8988T (cell line): Measurements from ENCODE around the gene PRAMEF14.
"Not testable (repeated sequence)": the region's sequence is repeated elsewhere in the genome, so short reads cannot be mapped to it uniquely, and the experiment has no call there.

ENCODE experiments used
- DNase-seq: peaks from one replicate; pipeline ENCODE4 v3.0.0; 2011

The PRAMEF14 gene

GRCh38 chr1:13347034-13347433 lies at the start of gene PRAMEF14:
TSS of gene PRAMEF14 (minus strand) at chr1:13347134. CDS start at chr1:13345314, 1,820 bp downstream.
- DNase-seq: not testable (repeated sequence)

DNA sequence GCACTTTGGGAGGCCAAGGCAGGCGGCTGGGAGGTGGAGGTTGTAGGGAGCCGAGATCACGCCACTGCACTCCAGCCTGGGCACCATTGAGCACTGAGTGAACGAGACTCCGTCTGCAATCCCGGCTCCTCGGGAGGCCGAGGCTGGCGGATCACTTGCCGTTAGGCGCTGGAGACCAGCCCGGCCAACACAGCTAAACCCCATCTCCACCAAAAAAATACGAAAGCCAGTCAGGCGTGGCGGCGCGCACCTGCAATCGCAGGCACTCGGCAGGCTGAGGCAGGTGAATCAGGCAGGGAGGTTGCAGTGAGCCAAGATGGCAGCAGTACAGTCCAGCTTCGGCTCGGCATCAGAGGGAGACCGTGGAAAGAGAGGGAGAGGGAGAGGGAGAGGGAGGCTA lies 48.4 kb upstream of the PRAMEF14 start:
- DNase-seq: not testable (repeated sequence)

DNA sequence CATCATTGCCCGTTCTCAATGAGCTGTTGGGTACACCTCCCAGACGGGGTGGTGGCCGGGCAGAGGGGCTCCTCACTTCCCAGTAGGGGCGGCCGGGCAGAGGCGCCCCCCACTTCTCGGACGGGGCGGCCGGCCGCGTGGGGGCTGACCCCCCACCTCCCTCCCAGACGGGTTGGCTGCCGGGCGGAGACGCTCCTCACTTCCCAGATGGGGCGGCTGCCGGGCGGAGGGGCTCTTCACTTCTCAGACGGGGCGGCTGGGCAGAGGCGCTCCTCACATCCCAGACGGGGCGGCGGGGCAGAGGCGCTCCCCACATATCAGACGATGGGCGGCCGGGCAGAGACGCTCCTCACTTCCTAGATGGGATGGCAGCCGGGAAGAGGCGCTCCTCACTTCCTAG lies 47.8 kb upstream of the PRAMEF14 start:
- not testable (repeated sequence) for DNase-seq

DNA sequence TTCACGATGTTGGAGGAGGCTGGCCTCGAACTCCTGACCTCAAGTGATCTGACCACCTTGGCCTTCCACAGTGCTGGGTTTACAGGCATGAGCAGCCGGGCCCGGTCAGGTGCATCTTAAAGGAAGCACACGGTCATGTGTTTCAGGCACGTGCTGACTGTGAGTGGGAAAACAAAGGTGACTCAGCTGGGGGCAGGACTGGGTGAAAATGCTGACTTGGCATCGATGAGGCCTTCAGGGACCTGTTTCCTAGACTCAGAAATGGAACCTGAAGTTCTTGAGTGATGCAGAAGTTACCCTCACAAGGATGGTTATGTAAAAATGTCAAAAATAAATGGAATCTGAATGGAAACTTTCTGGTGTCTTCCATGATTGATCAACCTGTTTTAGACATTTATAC lies 46.1 kb upstream of the PRAMEF14 start:
- not testable (repeated sequence) for DNase-seq

DNA sequence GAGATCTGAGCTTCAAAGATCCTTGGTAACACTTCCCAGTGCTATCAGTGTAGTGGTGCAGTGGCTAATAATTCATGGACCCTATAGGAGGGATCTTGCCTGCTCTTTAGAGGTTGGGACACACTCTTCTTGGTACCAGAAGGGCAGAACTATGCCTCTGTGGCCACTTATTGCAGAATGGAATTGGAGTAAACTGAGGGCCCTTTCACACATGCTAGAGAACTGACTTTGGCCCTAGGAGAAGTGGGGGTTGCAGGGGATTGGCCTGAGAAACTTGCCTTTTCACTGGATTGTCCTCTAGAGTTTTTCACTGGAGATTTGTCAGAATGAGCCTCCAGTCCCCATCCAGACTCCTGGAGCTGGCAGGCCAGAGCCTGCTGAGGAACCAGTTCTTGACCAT lies 42.4 kb upstream of the PRAMEF14 start, which contains the start of gene PRAMEF17:
Gene PRAMEF17 (plus strand): TSS at position 301 of the 400 bp plus-strand sequence. CDS start 26 bp downstream, at position 327.
- not testable (repeated sequence) for DNase-seq

- DNase-seq: not testable (repeated sequence)
Measured at GRCh38 chr1:13380380-13380779, 33.4 kb upstream of the PRAMEF14 start.

- not testable (repeated sequence) for DNase-seq
Measured at GRCh38 chr1:13378983-13379382, 32.0 kb upstream of the PRAMEF14 start.

DNA sequence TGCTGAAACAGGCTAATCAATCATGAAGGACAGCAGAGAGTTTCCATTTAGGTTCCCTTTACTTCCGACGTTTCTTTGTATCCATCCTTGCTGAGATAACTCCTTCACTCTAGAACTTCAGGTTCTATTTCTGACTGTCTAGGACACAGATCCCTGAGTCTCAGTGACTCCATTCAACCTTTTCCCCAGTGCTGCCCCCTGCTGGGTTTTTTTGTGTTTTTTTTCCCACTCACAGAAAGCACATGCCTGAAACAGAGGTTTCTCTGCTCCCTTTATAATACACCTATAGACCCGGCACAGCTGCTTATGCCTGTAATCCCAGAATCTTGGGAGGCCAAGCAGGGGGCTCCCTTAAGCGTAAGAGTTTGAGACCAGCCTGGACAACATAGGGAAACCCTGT lies 21.6 kb upstream of the PRAMEF14 start:
- DNase-seq: not testable (repeated sequence)

DNA sequence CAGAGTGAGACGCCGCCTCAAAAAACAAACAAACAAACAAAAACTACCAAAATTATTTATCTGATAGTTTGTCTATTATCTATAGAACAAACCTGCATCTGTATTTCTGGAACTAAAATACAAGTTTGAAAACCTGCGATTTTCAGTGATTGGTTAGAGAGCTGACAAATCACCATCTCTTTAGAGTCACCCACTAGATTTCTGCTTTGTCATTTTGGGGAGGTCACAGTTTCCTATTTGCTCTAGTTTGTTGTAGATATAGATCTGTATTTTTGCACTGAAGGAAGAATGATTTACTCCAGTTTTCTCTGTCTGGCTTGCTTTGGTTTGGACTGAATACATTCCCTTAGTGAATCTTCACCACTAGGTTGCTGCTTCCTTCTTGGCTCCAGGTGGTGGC lies 19.6 kb upstream of the PRAMEF14 start:
- DNase-seq: not testable (repeated sequence)

DNA sequence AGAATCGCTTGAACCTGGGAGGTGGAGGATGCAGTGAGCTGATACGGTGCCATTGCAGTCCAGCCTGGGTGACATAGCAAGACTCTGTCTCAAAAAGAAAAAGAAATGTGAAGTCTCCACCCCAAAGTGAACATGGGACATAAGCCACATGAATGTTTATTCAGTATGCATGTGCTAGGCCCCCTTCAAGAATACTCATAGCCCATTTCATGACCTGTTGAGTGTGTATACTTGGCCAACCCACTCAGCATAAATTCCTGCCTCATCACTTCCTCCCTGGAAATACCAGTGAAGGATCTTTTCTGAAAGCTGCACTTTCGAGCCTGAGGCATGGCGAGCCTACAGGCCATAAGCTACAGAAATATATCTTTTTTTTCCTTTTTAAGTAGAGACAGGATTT lies 18.0 kb upstream of the PRAMEF14 start:
- not testable (repeated sequence) for DNase-seq

DNA sequence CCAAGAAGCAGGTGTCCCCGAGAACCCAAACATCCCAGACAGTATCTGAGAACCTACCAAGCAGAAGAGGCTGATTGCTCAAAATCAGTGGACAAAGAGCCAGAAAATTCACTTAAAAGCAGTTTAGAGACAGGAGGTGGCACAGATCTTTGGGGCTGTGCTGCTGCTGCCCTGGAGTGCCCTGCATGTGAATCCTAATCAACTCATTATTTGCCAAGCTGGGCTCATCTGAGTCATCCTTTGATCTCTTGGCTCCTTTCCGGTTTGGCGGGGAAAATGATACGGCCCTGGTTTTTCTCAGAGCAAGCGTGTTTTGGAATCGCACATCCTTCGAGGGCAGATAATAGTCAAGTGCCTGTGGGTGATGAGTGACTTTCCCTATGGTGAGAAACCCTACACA lies 15.4 kb upstream of the PRAMEF14 start:
- DNase-seq: not testable (repeated sequence)

GRCh38 chr1:13356774-13357173 lies 9.8 kb upstream of the PRAMEF14 start:
- not testable (repeated sequence) for DNase-seq

DNA sequence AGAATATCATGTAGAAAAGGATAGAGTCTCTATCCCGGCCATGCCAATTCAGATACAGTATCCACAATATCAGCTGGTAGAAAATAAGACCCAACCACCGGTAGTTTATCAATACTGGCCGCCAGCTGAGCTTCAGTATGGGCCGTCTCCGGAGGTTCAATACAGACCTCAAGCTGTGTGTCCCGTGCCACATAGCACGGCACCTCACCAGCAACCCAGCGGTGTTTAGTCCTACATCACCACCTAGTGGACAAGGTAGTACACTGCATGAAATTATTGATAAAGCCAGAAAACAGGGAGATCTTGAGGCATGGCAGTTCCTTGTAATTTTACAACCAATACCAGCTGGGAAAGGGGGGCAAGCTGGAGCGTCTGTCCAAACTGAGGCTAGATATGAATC lies 7.5 kb upstream of the PRAMEF14 start:
- DNase-seq: not testable (repeated sequence)

GRCh38 chr1:13353476-13353875 lies 6.5 kb upstream of the PRAMEF14 start:
- DNase-seq: not testable (repeated sequence)

GRCh38 chr1:13342496-13342895 lies 4.4 kb downstream of the PRAMEF14 start:
- not testable (repeated sequence) for DNase-seq

DNA sequence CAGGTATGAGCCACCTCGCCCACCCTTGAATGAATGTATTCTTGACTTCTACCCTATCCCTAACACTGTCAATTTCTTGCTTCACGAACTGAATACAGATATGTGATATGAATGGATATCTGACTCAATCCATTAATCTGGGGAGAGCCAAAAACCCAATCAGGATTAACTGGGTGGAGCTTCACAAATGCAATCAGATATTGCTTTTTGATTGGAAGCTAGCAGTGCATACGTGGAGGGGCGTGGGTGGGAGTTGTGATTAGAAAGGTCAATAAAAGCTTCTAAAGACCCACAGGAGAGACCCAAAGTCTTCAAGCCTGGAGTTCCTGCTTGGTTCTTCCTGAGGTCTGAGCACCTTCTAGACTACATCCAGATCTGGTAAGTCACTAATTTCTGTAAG lies 31.7 kb downstream of the PRAMEF14 start, which contains the start of gene PRAMEF15:
Gene PRAMEF15 (plus strand): TSS at position 301 of the 400 bp plus-strand sequence. CDS start 2,827 bp downstream, outside the sequence.
- not testable (repeated sequence) for DNase-seq

- not testable (repeated sequence) for DNase-seq
Measured at GRCh38 chr1:13303239-13303638, 43.7 kb downstream of the PRAMEF14 start, which contains the start of gene PRAMEF33. TSS of gene PRAMEF33 (plus strand) at chr1:13303539. CDS start at chr1:13305955, 2,416 bp downstream.

DNA sequence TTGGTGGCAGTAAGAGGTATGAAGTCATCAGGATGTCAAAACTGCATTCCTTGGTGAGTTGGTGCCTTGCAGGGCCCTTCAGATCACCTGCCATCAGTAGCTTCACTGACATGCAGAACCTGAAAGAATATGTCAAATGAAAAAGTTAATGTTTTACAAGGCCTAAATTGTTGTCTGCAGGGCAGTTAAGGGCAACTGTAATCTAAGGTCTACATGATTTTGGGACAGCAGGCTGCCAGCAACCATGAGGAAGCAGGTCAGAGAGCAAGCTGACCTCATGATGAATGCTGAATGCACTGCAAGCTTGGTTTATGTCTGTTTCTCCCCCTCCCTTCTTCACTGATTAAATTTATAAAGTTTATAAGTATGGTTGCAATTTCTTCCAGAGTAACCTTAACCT lies 44.7 kb downstream of the PRAMEF14 start:
- DNase-seq: not testable (repeated sequence)

DNA sequence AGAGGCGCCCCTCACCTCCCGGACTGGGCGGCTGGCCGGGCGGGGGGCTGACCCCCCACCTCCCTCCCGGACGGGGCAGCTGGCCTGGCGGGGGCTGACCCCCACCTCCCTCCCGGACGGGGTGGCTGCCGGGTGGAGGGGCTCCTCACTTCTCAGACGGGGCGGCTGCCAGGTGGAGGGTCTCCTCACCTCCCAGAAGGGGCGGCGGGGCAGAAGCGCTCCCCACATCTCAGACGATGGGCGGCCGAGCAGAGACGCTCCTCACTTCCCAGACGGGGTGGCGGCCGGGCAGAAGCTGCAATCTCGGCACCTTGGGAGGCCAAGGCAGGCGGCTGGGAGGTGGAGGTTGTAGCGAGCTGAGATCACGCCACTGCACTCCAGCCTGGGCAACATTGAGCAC lies 48.2 kb downstream of the PRAMEF14 start:
- not testable (repeated sequence) for DNase-seq

DNA sequence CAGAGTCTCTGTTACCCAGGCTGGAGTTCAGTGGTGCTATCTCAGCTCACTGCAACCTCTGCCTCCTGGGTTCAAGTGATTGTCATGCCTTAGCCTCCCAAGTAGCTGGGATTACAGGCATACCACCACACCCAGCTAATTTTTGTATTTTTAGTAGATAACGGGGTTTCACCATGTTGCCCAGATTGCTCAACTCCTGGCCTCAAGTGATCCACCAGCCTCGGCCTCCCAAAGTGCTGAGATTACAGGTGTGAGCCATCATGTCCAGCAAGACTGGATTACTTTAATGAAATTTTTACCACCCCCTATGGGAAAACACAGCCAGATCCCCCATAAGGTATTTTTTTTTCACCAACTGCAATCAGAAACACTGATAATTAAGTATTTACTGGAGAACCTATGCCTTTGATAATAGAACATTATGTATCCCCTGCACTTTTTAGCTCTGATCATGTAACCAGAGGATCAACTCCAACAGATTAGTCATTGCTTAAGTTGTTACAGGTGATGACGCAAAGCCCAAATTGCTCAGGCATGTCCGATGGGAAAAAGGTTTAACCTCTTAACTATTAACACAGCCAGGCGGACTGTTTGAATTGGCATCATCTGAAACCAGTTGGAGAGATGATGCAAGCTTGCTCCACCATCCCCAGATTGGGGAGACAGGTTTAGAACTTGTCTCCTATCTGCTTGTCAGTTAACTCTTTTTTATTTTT lies 49.6 kb downstream of the PRAMEF14 start:
- not testable (repeated sequence) for DNase-seq
